ENCODE measurements around the gene NOTUM.

NOTUM gene

DNA sequence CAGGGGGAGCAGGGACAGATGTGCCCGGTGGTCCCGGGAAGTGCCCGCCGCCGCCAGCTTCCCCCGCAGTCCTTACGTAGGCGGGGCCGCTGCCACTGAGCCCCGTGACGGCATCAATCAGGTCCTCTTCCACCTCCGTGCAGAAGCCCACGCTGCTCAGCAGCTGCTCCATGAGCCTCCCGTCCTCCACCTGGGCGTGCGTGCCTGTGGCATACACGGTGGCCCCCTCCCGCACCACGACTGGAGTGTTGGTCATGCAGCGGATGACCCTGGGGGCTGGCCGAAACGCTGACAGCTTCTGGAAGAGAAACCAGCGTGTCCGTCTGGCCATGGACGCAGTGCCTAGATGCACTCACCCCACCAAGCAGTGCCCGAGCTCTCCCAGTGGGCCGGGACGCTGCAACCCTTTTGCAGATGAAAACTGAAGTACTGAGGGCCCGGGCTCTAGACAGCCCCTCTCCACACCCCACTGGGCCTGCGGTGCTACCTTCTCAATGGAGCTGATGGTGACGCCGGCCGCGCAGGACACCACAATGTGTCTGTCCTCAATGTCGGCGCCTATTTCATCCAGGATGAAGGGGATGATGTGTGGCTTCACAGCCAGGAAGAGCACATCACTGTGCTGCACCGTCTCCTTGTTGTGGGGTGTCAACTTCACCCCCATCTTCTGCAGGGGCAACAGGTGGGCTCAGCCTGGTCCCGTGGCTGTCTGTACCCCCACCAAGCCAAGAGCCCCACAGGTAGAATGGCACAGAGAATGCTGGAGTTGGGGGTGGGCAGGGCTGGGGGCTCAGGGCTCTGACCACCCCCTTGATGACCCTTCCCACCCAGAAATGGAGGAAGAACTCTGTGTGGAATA is 25.9 kb downstream of the NOTUM start:
- no peak overlapping the region for H3K4me3 ChIP-seq (ENCODE audit: low read depth, low read length)
- TF ChIP-seq, protein P1, sequence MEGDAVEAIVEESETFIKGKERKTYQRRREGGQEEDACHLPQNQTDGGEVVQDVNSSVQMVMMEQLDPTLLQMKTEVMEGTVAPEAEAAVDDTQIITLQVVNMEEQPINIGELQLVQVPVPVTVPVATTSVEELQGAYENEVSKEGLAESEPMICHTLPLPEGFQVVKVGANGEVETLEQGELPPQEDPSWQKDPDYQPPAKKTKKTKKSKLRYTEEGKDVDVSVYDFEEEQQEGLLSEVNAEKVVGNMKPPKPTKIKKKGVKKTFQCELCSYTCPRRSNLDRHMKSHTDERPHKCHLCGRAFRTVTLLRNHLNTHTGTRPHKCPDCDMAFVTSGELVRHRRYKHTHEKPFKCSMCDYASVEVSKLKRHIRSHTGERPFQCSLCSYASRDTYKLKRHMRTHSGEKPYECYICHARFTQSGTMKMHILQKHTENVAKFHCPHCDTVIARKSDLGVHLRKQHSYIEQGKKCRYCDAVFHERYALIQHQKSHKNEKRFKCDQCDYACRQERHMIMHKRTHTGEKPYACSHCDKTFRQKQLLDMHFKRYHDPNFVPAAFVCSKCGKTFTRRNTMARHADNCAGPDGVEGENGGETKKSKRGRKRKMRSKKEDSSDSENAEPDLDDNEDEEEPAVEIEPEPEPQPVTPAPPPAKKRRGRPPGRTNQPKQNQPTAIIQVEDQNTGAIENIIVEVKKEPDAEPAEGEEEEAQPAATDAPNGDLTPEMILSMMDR (IDR thresholded peaks at IDR 0.05; ENCODE audit: low read depth, low read length) = no peak

DNA sequence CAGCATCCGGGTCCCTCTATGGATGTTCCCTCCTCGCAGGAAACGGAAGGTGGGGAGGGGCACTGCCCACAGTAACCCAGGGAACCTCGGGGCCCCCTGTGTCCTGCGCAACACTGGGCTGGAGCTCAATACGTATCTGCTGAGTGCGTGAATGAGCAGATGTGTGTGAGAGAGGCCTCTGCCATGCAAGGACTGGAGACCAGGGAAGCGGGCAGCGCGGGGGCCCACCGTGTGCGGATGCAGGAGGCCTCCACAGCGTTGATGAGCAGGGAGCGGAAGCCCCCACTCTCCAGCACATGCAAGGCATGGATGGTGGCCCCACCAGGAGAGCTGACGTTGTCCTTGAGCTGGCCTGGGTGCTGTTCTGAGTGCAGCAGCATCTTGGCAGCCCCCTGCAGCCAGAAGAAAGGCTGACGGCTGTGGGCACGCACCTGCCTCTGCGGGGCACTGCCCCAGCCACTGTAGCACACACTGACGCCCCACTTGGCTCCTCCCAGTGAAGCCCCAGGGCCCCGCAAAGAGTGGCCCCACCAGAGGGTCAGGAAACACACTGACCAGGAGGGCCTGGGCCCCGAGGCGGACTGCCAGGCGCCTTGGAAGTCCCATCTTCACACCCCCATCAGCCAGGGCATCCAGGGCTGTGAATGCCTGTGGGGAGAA is 26.8 kb downstream of the NOTUM start:
- TF ChIP-seq, protein P1 (IDR thresholded peaks at IDR 0.05; ENCODE audit: low read depth, low read length) = no peak
- H3K4me3 ChIP-seq (ENCODE audit: low read depth, low read length) = no peak overlapping the region

DNA sequence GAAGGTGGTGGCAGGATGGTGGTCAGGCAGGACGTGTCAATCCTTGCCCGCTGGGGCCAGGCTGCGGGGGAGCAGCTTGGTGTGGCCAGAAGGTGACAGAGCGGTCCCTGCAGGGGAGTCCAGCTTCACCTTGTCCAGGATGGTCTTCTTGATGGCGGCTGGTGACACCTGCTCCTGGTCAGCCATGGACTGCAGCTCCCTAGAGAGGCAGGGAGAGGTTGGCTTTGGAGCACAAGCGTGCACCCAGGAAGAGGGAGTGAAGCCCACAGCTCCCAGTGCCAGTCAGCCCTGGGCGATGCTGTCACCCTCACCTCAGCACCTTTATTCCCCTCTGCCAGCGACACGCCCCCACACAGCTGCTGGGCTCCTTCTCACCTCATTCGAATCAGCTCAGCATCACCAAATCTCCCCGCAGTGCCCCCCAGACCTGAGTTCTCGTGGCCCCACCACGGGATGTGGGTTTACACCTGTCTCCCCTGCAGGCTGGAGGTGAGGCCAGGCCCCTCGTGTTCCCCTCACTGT is 27.7 kb downstream of the NOTUM start:
- no peak overlapping the region for H3K4me3 ChIP-seq (ENCODE audit: low read depth, low read length)
- TF ChIP-seq, protein P1 (IDR thresholded peaks at IDR 0.05; ENCODE audit: low read depth, low read length) = no peak

DNA sequence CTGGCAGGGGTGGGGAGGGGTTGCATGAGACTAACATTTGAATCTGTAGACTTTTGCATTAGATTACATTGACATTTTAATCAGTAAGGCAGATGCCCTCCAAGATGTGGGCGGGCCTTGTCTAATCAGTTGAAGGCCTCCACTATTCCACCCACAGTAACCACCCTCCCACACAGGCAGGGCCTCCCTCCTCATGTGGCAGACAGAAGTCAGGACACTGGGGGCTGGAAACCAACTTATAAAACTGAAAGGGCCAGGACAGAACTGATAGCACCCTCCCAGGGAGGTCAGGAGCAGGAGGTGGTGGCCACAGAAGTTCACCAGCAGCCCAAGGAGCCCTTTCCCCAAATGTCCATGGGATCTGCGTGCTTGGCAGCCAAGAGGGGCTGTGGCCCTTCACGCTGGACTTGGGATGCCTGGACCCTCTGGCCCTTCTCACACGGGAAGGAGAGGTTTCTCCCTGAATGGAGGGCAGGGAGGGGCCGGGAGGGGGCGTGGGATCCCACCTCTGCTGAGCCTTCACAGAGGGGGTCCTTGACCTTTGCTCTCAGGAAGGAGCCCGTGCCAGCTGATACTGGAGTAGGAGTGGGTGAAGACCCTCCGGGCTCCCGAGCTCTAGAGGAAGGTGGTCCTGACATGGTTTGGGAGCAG is 28.5 kb downstream of the NOTUM start:
- H3K4me3 ChIP-seq (ENCODE audit: low read depth, low read length) = no peak overlapping the region
- TF ChIP-seq, protein P1 (IDR thresholded peaks at IDR 0.05; ENCODE audit: low read depth, low read length) = no peak

DNA sequence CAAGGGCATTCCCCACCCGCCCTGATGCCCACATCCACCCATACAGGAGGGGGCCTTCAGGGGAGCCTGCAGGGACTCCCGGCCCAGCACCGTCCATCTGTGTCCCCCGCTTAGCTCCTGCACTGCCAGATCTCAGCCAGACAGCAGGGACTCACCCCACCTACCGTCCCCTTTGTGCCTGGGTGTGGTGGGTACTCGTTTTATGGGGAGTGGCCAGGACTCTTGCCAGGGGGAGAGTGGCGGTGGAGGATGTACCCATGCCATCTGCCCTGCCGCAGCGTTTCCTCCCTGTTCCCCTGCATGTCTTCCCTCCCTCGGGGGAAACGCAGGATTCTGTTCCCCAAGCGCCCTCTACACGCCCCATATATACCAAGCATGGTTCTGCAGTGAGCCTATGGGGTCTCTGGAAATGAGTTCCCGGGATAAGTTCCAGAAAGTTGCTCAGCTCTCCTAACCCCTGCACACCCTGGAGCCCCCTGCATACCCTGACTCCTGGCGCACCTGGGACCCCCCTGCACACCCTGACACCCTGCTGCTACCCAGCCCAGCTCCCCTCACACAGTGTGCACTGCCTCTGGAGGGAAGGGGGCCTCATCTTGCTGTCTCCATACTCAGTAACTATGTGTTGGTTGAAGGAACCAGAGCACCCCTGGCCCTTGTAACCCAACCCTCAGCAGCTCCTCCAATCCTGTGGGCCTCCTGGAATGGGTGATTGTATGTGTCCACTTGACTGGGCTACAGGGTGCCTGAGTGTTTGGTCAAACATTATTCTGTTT is 29.2 kb downstream of the NOTUM start:
- no peak overlapping the region for H3K4me3 ChIP-seq (ENCODE audit: low read depth, low read length)
- TF ChIP-seq, protein P1 (IDR thresholded peaks at IDR 0.05; ENCODE audit: low read depth, low read length) = no peak

DNA sequence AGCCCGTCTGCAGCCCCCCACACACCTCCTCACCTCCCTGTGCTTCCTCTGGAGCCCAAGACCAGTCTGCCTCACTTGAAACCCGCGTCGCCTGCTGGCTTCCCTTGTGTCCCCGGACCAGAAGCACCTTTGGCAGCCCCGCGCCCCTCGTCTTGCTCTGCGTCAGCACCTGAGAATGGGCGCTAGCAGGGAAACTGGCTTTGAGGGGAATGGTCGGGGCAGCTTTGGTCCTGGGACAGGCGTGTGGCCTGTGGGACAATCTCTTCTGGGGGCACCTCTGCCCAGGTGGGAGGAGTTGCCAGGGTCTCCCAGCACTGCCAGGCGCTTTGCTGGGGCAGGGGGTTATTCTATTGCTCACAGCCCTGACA is 29.8 kb downstream of the NOTUM start:
- TF ChIP-seq, protein P1 (IDR thresholded peaks at IDR 0.05; ENCODE audit: low read depth, low read length) = no peak
- no peak overlapping the region for H3K4me3 ChIP-seq (ENCODE audit: low read depth, low read length)
